Measurements from ENCODE around the gene RBPJ.

RBPJ gene

GRCh38 chr4:26345565-26345938 is 24.7 kb downstream of the RBPJ start:
- Histone ChIP-seq H3K27me3 (no peaks in the 10 kb centered on the region), H3K27ac (no peak overlapping the region), H3K9me3 (no peaks in the 10 kb centered on the region), H3K36me3 (no peaks in the 10 kb centered on the region), H3K4me1 (peaks cover 0 to 50% (median 11%) of the 10 kb centered on the region in 4 donors), H3K4me3 (no peak overlapping the region)
- no peak for TF ChIP-seq CTCF (IDR thresholded peaks at IDR 0.05)
- intact Hi-C loops (cut with DNase I; ENCODE audit: low total_unique reads), result no loop called here
- DNase-seq, result no peak

- H3K27ac ChIP-seq, result no peak overlapping the region
- no peak overlapping the region for H3K4me3 ChIP-seq
- no peak for TF ChIP-seq CTCF (IDR thresholded peaks at IDR 0.05)
- no peaks in the 10 kb centered on the region for H3K36me3 ChIP-seq
- H3K9me3 ChIP-seq, result no peaks in the 10 kb centered on the region
- intact Hi-C loops (cut with DNase I; ENCODE audit: low total_unique reads), result no loop called here
- peaks cover 0 to 48% (median 11%) of the 10 kb centered on the region in 4 donors for H3K4me1 ChIP-seq
- H3K27me3 ChIP-seq, result no peaks in the 10 kb centered on the region
- no peak for DNase-seq
These were observed 25.4 kb downstream of the RBPJ start for GRCh38 chr4:26346203-26346620.

GRCh38 chr4:26349496-26349895 is 28.7 kb downstream of the RBPJ start:
- TF ChIP-seq CTCF (IDR thresholded peaks at IDR 0.05), result no peak
- Histone ChIP-seq H3K36me3 (no peaks in the 10 kb centered on the region), H3K27me3 (no peaks in the 10 kb centered on the region), H3K4me3 (no peak overlapping the region), H3K9me3 (no peaks in the 10 kb centered on the region), H3K27ac (no peak overlapping the region), H3K4me1 (peaks cover 0 to 19% (median 5%) of the 10 kb centered on the region in 4 donors)
- no peak for DNase-seq
- intact Hi-C loops (cut with DNase I; ENCODE audit: low total_unique reads), result no loop called here

GRCh38 chr4:26351685-26352084 is 30.9 kb downstream of the RBPJ start:
- TF ChIP-seq CTCF (IDR thresholded peaks at IDR 0.05), result no peak
- Histone ChIP-seq H3K36me3 (no peaks in the 10 kb centered on the region), H3K27ac (no peak overlapping the region), H3K4me1 (peaks cover 0 to 7% (median 0%) of the 10 kb centered on the region in 4 donors), H3K4me3 (no peak overlapping the region), H3K27me3 (no peaks in the 10 kb centered on the region), H3K9me3 (no peaks in the 10 kb centered on the region)
- DNase-seq, result no peak
- intact Hi-C loops (cut with DNase I; ENCODE audit: low total_unique reads), result loop anchor here (10.0 kb wide), 1 partner anchor 53 kb away; no protein-coding TSS in a partner anchor

- Histone ChIP-seq H3K27me3 (no peaks in the 10 kb centered on the region), H3K36me3 (no peaks in the 10 kb centered on the region), H3K9me3 (no peaks in the 10 kb centered on the region), H3K27ac (no peak overlapping the region), H3K4me1 (peaks cover 0 to 7% (median 0%) of the 10 kb centered on the region in 4 donors), H3K4me3 (no peak overlapping the region)
- intact Hi-C loops (cut with DNase I; ENCODE audit: low total_unique reads), result loop anchor here (10.0 kb wide), 1 partner anchor 50 kb away; no protein-coding TSS in a partner anchor
- no peak for TF ChIP-seq CTCF (IDR thresholded peaks at IDR 0.05)
- DNase-seq, result no peak
These were observed 33.7 kb downstream of the RBPJ start for GRCh38 chr4:26354491-26354890.

All from tibial artery (tissue), 4 donors.